ENCODE data around the gene ATP5PF. TPM values are rescaled to one million over a fixed set of nuclear protein-coding genes. Genes with fewer than 3 reads are reported as not detected.

The ATP5PF gene
- total and polyA plus RNA-seq, 2 experiments from 2014 or later, result 127 to 751 TPM

- no peak overlapping the region for H3K4me3 Mint-ChIP-seq
- Histone ChIP-seq H3K4me1 (ENCODE audit: insufficient read depth) (no peaks in the 10 kb centered on the region), H3K4me2 (no peak overlapping the region), H3F3A (replicated peaks; ENCODE audit: low read depth) (no peaks in the 10 kb centered on the region), H4K20me1 (replicated peaks; ENCODE audit: insufficient read depth) (no peaks in the 10 kb centered on the region), H3K4me3 (no peak overlapping the region), H3K79me2 (replicated peaks; ENCODE audit: insufficient read depth) (no peaks in the 10 kb centered on the region), H3K36me3 (ENCODE audit: insufficient read depth) (peaks cover 18% of the 10 kb centered on the region), H3K27ac (ENCODE audit: low read depth) (no peak overlapping the region), H2AFZ (no peak overlapping the region), H3K9me2 (ENCODE audit: insufficient read depth) (no peaks in the 10 kb centered on the region), H3K27me3 (ENCODE audit: insufficient read depth) (no peaks in the 10 kb centered on the region)
- TF ChIP-seq CREB1 (CRISPR knock-in tag; IDR thresholded peaks at IDR 0.05; ENCODE audit: low read depth) (no peak), POLR2AphosphoS5 (IDR thresholded peaks at IDR 0.05; ENCODE audit: low read depth) (no peak), ETS1 (IDR thresholded peaks at IDR 0.05) (no peak), REST (IDR thresholded peaks at IDR 0.05; ENCODE audit: unreplicated experiment) (no peak), STAT1 (IDR thresholded peaks at IDR 0.05; ENCODE audit: unreplicated experiment) (no peak), EZH2phosphoT487 (IDR thresholded peaks at IDR 0.05; ENCODE audit: unreplicated experiment) (no peak), ZNF114 (CRISPR knock-in tag; IDR thresholded peaks at IDR 0.05) (no peak), NANOG (IDR thresholded peaks at IDR 0.05; ENCODE audit: borderline replicate concordance) (no peak), ZNF462 (CRISPR knock-in tag; IDR thresholded peaks at IDR 0.05) (no peak), EZH2 (IDR thresholded peaks at IDR 0.05; ENCODE audit: low read depth, unreplicated experiment) (no peak), JUNB (IDR thresholded peaks at IDR 0.05; ENCODE audit: unreplicated experiment) (no peak), CTCF (conservative IDR thresholded peaks at IDR 0.05; ENCODE audit: low read depth in 2 of 2) (no peak), ZNF331 (CRISPR knock-in tag; IDR thresholded peaks at IDR 0.05; ENCODE audit: low read depth) (no peak)
- no peaks in the 10 kb centered on the region for H3K4me1 Mint-ChIP-seq
- H3K27ac Mint-ChIP-seq, result no peak overlapping the region
- ATAC-seq, result no peak
- H3K36me3 Mint-ChIP-seq (ENCODE audit: low read depth), result peaks cover 22% of the 10 kb centered on the region
- H3K9me3 Mint-ChIP-seq, result no peaks in the 10 kb centered on the region
- H3K27me3 Mint-ChIP-seq (ENCODE audit: insufficient read depth, low read depth, poor library complexity), result no peaks in the 10 kb centered on the region
- no peak for DNase-seq (ENCODE audit: low spot score)
These were observed 29.4 kb upstream of the ATP5PF start for GRCh38 chr21:25764065-25764464.
